Measurements from ENCODE around the gene GLP2R.

GLP2R gene

DNA sequence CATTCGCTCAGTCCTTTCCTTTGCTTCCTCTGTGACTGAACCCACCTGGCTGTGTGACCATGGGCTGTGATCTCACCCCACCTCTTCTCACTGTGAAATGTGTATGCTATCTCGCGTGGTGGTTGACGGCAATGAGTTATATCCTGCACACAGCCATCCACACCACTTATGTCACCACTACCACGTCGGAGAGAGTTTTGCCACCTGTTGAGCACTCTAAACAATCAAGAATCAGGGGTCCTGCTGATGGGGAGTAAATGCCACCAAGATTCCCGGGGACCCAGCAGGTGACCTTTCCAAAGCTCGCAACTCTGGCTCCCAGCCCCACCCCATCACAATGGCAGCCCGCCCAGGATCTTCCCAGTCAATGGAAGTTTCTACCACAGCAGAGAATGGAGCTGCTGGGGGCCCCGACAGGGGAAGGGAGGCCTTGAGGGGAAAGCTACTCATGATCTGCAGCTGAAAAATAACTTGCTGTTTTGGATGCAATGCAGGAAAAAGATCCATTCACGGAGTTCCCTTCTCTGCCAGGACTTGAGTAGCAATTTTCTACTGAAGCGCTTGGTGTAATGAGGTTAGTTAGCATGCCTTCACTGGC, 105.5 kb downstream of the GLP2R start:
- H3K4me1 ChIP-seq (ENCODE audit: insufficient read depth, low read length): no peaks in the 10 kb centered on the region
- no peak overlapping the region for H3K9ac ChIP-seq (ENCODE audit: low read length)
- no peaks in the 10 kb centered on the region for H3K36me3 ChIP-seq (ENCODE audit: insufficient read depth, low read length)
- no peaks in the 10 kb centered on the region for H3K27me3 ChIP-seq (ENCODE audit: control insufficient read depth in 1 of 2, insufficient read depth in 2 of 2, low read length in 2 of 2)
- H3K4me3 ChIP-seq (ENCODE audit: low read depth in 1 of 2, low read length in 2 of 2): no peak overlapping the region
- H3K9me3 ChIP-seq (ENCODE audit: low read length): no peaks in the 10 kb centered on the region
- no peak overlapping the region for H3K27ac ChIP-seq (ENCODE audit: low read depth, low read length)

DNA sequence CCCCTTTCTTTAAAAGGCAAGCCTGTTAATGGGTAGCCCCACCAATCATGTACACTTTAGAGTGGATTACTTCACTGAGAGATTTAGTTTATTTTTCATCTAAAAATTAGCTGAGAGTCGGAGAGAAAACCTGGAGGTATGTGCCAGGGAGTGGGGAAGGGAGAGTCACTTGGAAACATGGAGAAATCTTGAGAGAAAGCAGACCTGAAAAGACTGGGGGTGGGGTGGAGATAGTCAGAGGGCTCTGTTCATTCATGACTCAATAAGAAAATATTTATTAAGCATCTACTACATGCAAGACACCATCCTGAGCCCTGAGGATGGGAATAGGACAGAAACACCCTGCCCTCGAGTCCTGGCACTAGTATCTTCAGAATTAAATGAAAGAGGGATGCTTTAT, 106.8 kb downstream of the GLP2R start:
- Histone ChIP-seq H3K9me3 (ENCODE audit: low read length) (no peaks in the 10 kb centered on the region), H3K27me3 (ENCODE audit: control insufficient read depth in 1 of 2, insufficient read depth in 2 of 2, low read length in 2 of 2) (no peaks in the 10 kb centered on the region), H3K27ac (ENCODE audit: low read depth, low read length) (no peak overlapping the region), H3K9ac (ENCODE audit: low read length) (no peak overlapping the region), H3K4me3 (ENCODE audit: low read depth in 1 of 2, low read length in 2 of 2) (no peak overlapping the region), H3K4me1 (ENCODE audit: insufficient read depth, low read length) (peaks cover 4% of the 10 kb centered on the region), H3K36me3 (ENCODE audit: insufficient read depth, low read length) (no peaks in the 10 kb centered on the region)

DNA sequence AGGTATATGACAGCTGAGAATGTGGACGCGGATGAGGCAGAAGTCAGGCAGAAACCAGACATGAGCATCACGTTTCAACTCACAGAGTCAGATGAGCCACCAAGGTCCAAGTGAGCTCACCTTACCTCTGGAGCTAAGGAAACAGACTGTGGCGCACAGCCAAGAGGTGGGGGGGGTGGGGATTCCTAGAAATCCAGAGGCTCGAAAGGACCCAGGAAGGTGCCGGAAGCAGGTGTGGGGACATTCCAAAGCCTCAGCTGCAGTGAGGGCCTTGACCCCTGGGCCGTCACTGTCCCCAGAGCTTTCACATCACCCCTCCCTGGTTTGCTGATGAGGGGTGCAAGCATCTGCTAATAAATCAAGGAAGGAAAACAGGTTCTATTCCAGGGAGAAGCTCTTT, 108.6 kb downstream of the GLP2R start:
- Histone ChIP-seq H3K27ac (ENCODE audit: low read depth, low read length) (no peak overlapping the region), H3K4me3 (ENCODE audit: low read depth in 1 of 2, low read length in 2 of 2) (no peak overlapping the region), H3K36me3 (ENCODE audit: insufficient read depth, low read length) (peaks cover 7% of the 10 kb centered on the region), H3K9me3 (ENCODE audit: low read length) (no peaks in the 10 kb centered on the region), H3K27me3 (ENCODE audit: control insufficient read depth in 1 of 2, insufficient read depth in 2 of 2, low read length in 2 of 2) (no peaks in the 10 kb centered on the region), H3K9ac (ENCODE audit: low read length) (no peak overlapping the region), H3K4me1 (ENCODE audit: insufficient read depth, low read length) (peaks cover 4% of the 10 kb centered on the region)

DNA sequence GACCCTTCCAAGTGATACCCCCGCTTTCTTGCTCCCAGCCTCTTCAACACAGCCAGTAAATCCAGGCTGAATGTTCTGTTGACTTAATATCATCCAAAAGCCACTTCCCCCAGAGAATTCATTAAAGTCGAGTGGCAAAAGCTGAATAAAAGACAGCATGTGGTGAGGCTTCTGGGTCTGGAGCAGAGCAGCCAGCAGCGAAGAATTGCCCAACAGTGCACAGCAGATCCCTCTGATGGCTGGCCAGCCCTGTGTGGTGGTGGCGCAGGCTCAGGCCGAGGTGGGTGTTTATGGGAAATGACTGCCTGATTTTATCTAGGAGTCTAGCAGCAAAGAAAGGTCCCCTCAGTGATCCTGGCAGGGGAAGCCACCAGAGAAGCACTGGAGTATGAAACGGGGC, 109.7 kb downstream of the GLP2R start:
- H3K27ac ChIP-seq (ENCODE audit: low read depth, low read length): no peak overlapping the region
- peaks cover 8% of the 10 kb centered on the region for H3K36me3 ChIP-seq (ENCODE audit: insufficient read depth, low read length)
- peaks cover 4% of the 10 kb centered on the region for H3K4me1 ChIP-seq (ENCODE audit: insufficient read depth, low read length)
- no peak overlapping the region for H3K9ac ChIP-seq (ENCODE audit: low read length)
- no peak overlapping the region for H3K4me3 ChIP-seq (ENCODE audit: low read depth in 1 of 2, low read length in 2 of 2)
- no peaks in the 10 kb centered on the region for H3K27me3 ChIP-seq (ENCODE audit: control insufficient read depth in 1 of 2, insufficient read depth in 2 of 2, low read length in 2 of 2)
- H3K9me3 ChIP-seq (ENCODE audit: low read length): no peaks in the 10 kb centered on the region

DNA sequence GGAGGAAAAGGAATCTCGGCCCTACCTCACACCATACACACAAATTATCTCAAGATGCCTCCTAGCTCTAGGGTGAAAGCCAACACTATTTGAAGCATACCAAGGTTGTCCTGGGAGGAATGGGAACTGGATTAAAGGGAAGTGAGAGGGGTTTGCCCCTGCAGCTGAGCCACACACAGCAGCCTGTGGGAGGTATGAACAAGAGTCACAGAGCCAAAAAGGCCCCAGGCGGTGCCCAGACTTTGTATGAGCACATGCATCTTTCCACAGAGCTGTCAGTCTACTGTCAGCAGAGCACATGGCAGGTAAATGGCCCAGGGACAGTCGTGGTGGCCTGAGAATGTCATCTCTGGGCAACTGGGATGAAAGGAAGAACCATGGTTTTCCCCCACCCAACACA, 110.4 kb downstream of the GLP2R start:
- Histone ChIP-seq H3K27ac (ENCODE audit: low read depth, low read length) (no peak overlapping the region), H3K36me3 (ENCODE audit: insufficient read depth, low read length) (peaks cover 11% of the 10 kb centered on the region), H3K9ac (ENCODE audit: low read length) (no peak overlapping the region), H3K4me1 (ENCODE audit: insufficient read depth, low read length) (peaks cover 4% of the 10 kb centered on the region), H3K9me3 (ENCODE audit: low read length) (no peaks in the 10 kb centered on the region), H3K27me3 (ENCODE audit: control insufficient read depth in 1 of 2, insufficient read depth in 2 of 2, low read length in 2 of 2) (no peaks in the 10 kb centered on the region), H3K4me3 (ENCODE audit: low read depth in 1 of 2, low read length in 2 of 2) (no peak overlapping the region)

DNA sequence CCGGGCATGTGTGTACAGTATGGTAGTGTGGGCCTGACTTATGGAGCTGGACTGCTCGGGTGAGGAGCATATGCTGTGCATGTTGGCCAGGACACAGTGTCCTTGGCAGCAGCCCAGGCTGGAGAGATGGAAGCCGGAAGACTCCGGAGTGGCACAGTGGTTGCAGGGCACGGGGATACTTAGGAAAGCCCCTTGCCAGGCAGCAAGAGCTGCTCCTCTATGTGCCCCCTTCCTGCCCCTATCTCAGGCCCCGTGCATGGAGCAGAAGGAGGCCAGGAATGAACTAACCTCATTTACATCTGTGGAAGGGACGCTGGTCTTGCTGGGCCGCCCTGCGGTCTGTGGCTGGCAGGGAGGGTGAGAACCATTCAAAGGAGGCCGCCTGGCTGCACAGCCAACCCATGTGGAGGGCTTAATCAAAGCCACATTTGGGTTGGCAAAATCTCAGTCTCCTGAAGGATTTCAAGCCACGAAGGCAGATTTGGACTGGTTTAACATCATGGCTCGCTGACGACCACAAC, 111.6 kb downstream of the GLP2R start:
- no peaks in the 10 kb centered on the region for H3K9me3 ChIP-seq (ENCODE audit: low read length)
- H3K9ac ChIP-seq (ENCODE audit: low read length): no peak overlapping the region
- H3K4me1 ChIP-seq (ENCODE audit: insufficient read depth, low read length): peaks cover 4% of the 10 kb centered on the region
- H3K4me3 ChIP-seq (ENCODE audit: low read depth in 1 of 2, low read length in 2 of 2): no peak overlapping the region
- peaks cover 17% of the 10 kb centered on the region for H3K36me3 ChIP-seq (ENCODE audit: insufficient read depth, low read length)
- H3K27me3 ChIP-seq (ENCODE audit: control insufficient read depth in 1 of 2, insufficient read depth in 2 of 2, low read length in 2 of 2): no peaks in the 10 kb centered on the region
- H3K27ac ChIP-seq (ENCODE audit: low read depth, low read length): no peak overlapping the region

DNA sequence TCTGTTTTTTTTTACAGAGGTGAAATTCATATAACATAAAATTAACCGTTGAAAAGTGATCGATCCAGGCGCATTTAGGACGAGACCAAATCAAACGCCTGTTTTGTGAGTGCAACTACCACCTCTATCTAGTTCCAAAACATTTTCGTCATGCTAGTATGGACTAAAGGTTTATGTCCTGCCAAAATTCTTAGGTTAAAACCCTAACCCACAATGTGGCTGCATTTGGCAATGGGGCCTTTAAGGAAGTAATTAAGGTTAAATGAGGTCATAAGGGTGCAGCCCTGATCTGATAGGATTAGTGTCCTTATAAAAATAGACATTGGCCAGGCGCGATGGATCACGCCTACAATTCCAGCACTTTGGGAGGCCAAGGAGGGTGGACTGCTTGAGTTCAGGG, 112.2 kb downstream of the GLP2R start:
- no peak overlapping the region for H3K4me3 ChIP-seq (ENCODE audit: low read depth in 1 of 2, low read length in 2 of 2)
- H3K9ac ChIP-seq (ENCODE audit: low read length): no peak overlapping the region
- no peaks in the 10 kb centered on the region for H3K9me3 ChIP-seq (ENCODE audit: low read length)
- H3K27ac ChIP-seq (ENCODE audit: low read depth, low read length): no peak overlapping the region
- peaks cover 17% of the 10 kb centered on the region for H3K36me3 ChIP-seq (ENCODE audit: insufficient read depth, low read length)
- no peaks in the 10 kb centered on the region for H3K27me3 ChIP-seq (ENCODE audit: control insufficient read depth in 1 of 2, insufficient read depth in 2 of 2, low read length in 2 of 2)
- peaks cover 4% of the 10 kb centered on the region for H3K4me1 ChIP-seq (ENCODE audit: insufficient read depth, low read length)

DNA sequence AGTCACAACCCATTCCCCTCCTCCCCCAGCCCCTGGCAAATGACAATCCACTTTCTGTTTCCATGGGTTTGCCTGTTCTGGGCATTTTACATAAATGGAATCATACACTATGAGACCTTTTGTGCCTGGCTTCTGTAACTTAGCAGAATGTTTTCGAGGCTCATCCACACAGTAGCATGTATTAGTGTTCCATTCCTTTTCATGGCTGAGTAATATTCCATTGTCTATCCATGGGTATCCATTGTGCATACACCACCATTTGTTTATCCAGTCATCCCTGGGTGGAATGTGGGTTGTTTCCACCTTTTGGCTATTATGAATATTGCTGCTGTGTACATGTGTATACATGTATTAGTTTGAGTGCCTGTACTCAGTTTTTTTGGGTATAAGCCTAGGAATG, 113.0 kb downstream of the GLP2R start:
- no peak overlapping the region for H3K9ac ChIP-seq (ENCODE audit: low read length)
- no peak overlapping the region for H3K4me3 ChIP-seq (ENCODE audit: low read depth in 1 of 2, low read length in 2 of 2)
- H3K27me3 ChIP-seq (ENCODE audit: control insufficient read depth in 1 of 2, insufficient read depth in 2 of 2, low read length in 2 of 2): no peaks in the 10 kb centered on the region
- H3K27ac ChIP-seq (ENCODE audit: low read depth, low read length): no peak overlapping the region
- peaks cover 17% of the 10 kb centered on the region for H3K36me3 ChIP-seq (ENCODE audit: insufficient read depth, low read length)
- peaks cover 4% of the 10 kb centered on the region for H3K4me1 ChIP-seq (ENCODE audit: insufficient read depth, low read length)
- H3K9me3 ChIP-seq (ENCODE audit: low read length): no peaks in the 10 kb centered on the region

DNA sequence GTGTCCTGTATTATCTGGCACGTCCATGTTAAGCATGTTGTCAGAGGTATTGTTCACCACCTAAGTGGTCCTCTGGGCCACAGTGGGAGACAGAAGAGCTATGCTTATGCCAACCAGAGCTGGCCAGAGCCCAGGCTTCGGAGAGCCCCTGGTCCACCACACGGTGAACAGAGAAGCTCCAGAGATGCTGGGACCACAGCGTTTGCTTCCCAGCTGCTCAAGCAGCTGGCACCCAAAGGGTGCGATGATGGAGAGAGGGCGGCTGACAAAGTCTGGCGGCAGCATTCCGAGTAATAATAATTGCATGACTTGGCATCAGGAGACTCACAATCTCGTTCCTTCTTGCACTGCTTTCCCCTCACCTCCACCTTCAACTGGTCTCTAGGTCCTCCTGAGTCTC, 115.1 kb downstream of the GLP2R start:
- Histone ChIP-seq H3K9ac (ENCODE audit: low read length) (no peak overlapping the region), H3K9me3 (ENCODE audit: low read length) (no peaks in the 10 kb centered on the region), H3K27me3 (ENCODE audit: control insufficient read depth in 1 of 2, insufficient read depth in 2 of 2, low read length in 2 of 2) (no peaks in the 10 kb centered on the region), H3K27ac (ENCODE audit: low read depth, low read length) (no peak overlapping the region), H3K4me1 (ENCODE audit: insufficient read depth, low read length) (peaks cover 4% of the 10 kb centered on the region), H3K4me3 (ENCODE audit: low read depth in 1 of 2, low read length in 2 of 2) (no peak overlapping the region), H3K36me3 (ENCODE audit: insufficient read depth, low read length) (peaks cover 23% of the 10 kb centered on the region)

DNA sequence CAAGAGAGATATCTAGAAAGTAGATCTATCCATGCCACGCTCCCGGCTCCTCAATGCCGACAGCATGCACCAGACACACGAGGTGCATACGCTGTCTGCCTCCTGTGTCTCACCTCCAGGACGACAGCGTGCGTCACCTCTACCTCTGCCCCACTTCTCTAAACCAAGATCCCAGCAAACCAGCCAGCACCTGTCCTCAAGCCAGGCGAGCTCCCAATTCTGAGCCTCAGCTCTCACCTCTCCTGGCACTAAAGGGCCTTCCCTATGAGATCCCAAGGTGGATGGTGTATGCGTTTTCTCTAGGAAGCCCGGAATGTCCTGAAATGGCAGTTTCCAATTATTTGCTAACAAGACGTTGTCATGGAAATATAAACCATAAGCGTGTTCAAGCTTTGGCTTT, 115.6 kb downstream of the GLP2R start:
- Histone ChIP-seq H3K36me3 (ENCODE audit: insufficient read depth, low read length) (peaks cover 27% of the 10 kb centered on the region), H3K27ac (ENCODE audit: low read depth, low read length) (no peak overlapping the region), H3K9me3 (ENCODE audit: low read length) (no peaks in the 10 kb centered on the region), H3K27me3 (ENCODE audit: control insufficient read depth in 1 of 2, insufficient read depth in 2 of 2, low read length in 2 of 2) (no peaks in the 10 kb centered on the region), H3K9ac (ENCODE audit: low read length) (no peak overlapping the region), H3K4me1 (ENCODE audit: insufficient read depth, low read length) (peaks cover 4% of the 10 kb centered on the region), H3K4me3 (ENCODE audit: low read depth in 1 of 2, low read length in 2 of 2) (no peak overlapping the region)

Data from muscle layer of colon (tissue), 2 donors.